Pancreas (tissue), 10 donors: ENCODE measurements around the gene YWHAE. TPM values are rescaled to one million over a fixed set of nuclear protein-coding genes. Genes with fewer than 3 reads are reported as not detected.
A peak's percentile ranks its signal among the peaks of the same experiment; 100 is the strongest.

ENCODE experiments used
- ATAC-seq, 4 donors: fragments of 200-7000 bp; cut with Tn5 transposase; one replicate each; pipeline versions ENCODE4 v1.8.0 to v1.9.1; 2020; ENCODE audit warnings: mild to moderate bottlenecking in 4 of 4, moderate library complexity in 4 of 4
- DNase-seq, 6 donors: peaks; one replicate each; pipeline ENCODE4 v3.0.0-alpha.2; 2020
- FAIRE-seq: peaks from 2 replicates; lab custom pipeline; 2012; peaks lifted over from hg19 to GRCh38; lab: Jason Lieb, UNC
- H3K27ac ChIP-seq, 4 donors: fragments of 200-600 bp; sonication (generic); 1 replicate in 3 of 4; 2 replicates in 1 of 4; pipeline versions ENCODE4 v1.5.0 to v1.8.0; 2020
- H3K27me3 ChIP-seq, 4 donors: fragments of 200-600 bp; one replicate each; pipeline ENCODE4 v1.8.0; 2021
- H3K36me3 ChIP-seq, 3 donors: fragments of 200-600 bp; sonication (generic) in 1 of 3; one replicate each; pipeline versions ENCODE4 v1.5.0 to v1.8.0; 2020 to 2021
- H3K4me1 ChIP-seq, 3 donors: fragments of 200-600 bp; one replicate each; pipeline ENCODE4 v1.8.0; 2021
- H3K4me3 ChIP-seq, 4 donors: fragments of 200-600 bp; sonication (generic) in 2 of 4; one replicate each; pipeline versions ENCODE4 v1.5.0 to v1.8.0; 2020 to 2021
- H3K9me3 ChIP-seq, 4 donors: fragments of 200-600 bp; one replicate each; pipeline ENCODE4 v1.8.0; 2021
- CTCF ChIP-seq, 4 donors: fragments of 200-600 bp; sonication (generic) in 3 of 4; IDR thresholded peaks; one replicate each; pipeline versions ENCODE4 v1.5.0 to v1.8.0; 2021; ENCODE audit warnings: antibody characterized with exemption in 4 of 4
- WGBS, 2 donors: extraction: QIAGEN DNeasy Blood & Tissue Kit; methylation state at CpG; one replicate each; pipeline ENCODE4 v1.1.7; 2013; 5-methylcytosine and 5-hydroxymethylcytosine counted together
- intact Hi-C, 3 donors: fragments of 100-400 bp; cut with DNase I; formaldehyde crosslinking; loops; one replicate each; pipeline versions ENCODE4 v1.11.1 to v1.14.2; 2022
- polyA plus RNA-seq, 2 donors: library from polyadenylated mRNA; stranded (reverse); fragments of 200-250 nt; gene quantifications; one replicate each; pipeline ENCODE4 v1.2.3, GENCODE V29; 2013
- total RNA-seq, 6 donors: library from RNA; stranded (reverse); fragmentation: NEBNext Ultra II Directional in 4 of 6; extraction: Animal tissue kit (Norgen Biotek cat#: 25700) in 4 of 6; gene quantifications; one replicate each; pipeline versions ENCODE4 v1.2.1 to v1.2.4, GENCODE V29; 2021 to 2023
- donor health status: healthy with polysubstance abuse.
- donor health status: DM: no; HTN: no; CAD: no; lungs with moderate emphysema.
- donor health status: DM: no; HTN: no; CAD: no.
- donor health status: control.
- donor health status: control.
- donor health status: Bipolar disorder and iron deficiency.
- donor health status: DM: yes; HTN: yes; CAD: no.
- donor health status: DM: no; HTN: no; CAD: no.
- donor health status: DM: no; HTN: no; CAD: no.
- donor health status: DM: yes; HTN: yes; CAD: no.

The YWHAE gene
- total and polyA plus RNA-seq, 8 donors = 131 to 236 (median 192) TPM

GRCh38 chr17:1344521-1344920 is 55.5 kb downstream of the YWHAE start:
- H3K9me3 ChIP-seq = no peaks in the 10 kb centered on the region
- no peak overlapping the region for H3K27ac ChIP-seq
- WGBS, 2 donors = 92 to 93% methylated on average over 7 of the region's 7 CpGs
- TF ChIP-seq CTCF (IDR thresholded peaks at IDR 0.05) = no peak
- H3K36me3 ChIP-seq = peaks cover 0 to 18% (median 7%) of the 10 kb centered on the region in 3 donors
- H3K4me3 ChIP-seq = no peak overlapping the region
- H3K27me3 ChIP-seq = no peaks in the 10 kb centered on the region
- H3K4me1 ChIP-seq = peaks cover 0 to 12% (median 4%) of the 10 kb centered on the region in 3 donors
- intact Hi-C loops = no loop called here
- no peak for FAIRE-seq
- DNase-seq = no peak
- no peak for ATAC-seq

- H3K27me3 ChIP-seq = no peaks in the 10 kb centered on the region
- no peak for ATAC-seq
- H3K9me3 ChIP-seq = no peaks in the 10 kb centered on the region
- WGBS, 2 donors = 88 to 93% methylated on average over 5 of the region's 5 CpGs
- TF ChIP-seq CTCF (IDR thresholded peaks at IDR 0.05) = no peak
- H3K4me1 ChIP-seq = peaks cover 0 to 11% (median 4%) of the 10 kb centered on the region in 3 donors
- peaks cover 0 to 13% (median 7%) of the 10 kb centered on the region in 3 donors for H3K36me3 ChIP-seq
- DNase-seq = no peak
- intact Hi-C loops = no loop called here
- H3K27ac ChIP-seq = no peak overlapping the region
- no peak for FAIRE-seq
- H3K4me3 ChIP-seq = no peak overlapping the region
Measured at GRCh38 chr17:1343554-1343953, 56.5 kb downstream of the YWHAE start.

- intact Hi-C loops = no loop called here
- peak in 2 of 6 donors; percentile 10 to 20 for DNase-seq
- ATAC-seq = no peak
- TF ChIP-seq CTCF (IDR thresholded peaks at IDR 0.05) = no peak
- Histone ChIP-seq H3K9me3 (no peaks in the 10 kb centered on the region), H3K27me3 (no peaks in the 10 kb centered on the region), H3K36me3 (peaks cover 0 to 13% (median 7%) of the 10 kb centered on the region in 3 donors), H3K4me3 (no peak overlapping the region), H3K27ac (no peak overlapping the region), H3K4me1 (no peaks in the 10 kb centered on the region)
- 94 to 95% methylated on average over 11 of the region's 11 CpGs for WGBS, 2 donors
- no peak for FAIRE-seq
Measured at GRCh38 chr17:1340371-1340770, 59.7 kb downstream of the YWHAE start.

- FAIRE-seq (no peak), DNase-seq (peak in 2 of 6 donors; percentile 10 to 13), ATAC-seq (peak in 1 of 4 donors; percentile 9)
- Histone ChIP-seq H3K36me3 (no peaks in the 10 kb centered on the region), H3K4me3 (no peak overlapping the region), H3K4me1 (no peaks in the 10 kb centered on the region), H3K27ac (no peak overlapping the region), H3K27me3 (no peaks in the 10 kb centered on the region), H3K9me3 (no peaks in the 10 kb centered on the region)
- TF ChIP-seq CTCF (IDR thresholded peaks at IDR 0.05) = no peak
- WGBS, 2 donors = 62 to 68% methylated on average over 8 of the region's 8 CpGs
- intact Hi-C loops = loop anchor here in 1 of 3 donors (5.0 kb wide), 1 partner anchor 74 kb away; no protein-coding TSS in a partner anchor
Measured at GRCh38 chr17:1331708-1332107, 68.3 kb downstream of the YWHAE start.

GRCh38 chr17:1329745-1330343 is 70.2 kb downstream of the YWHAE start:
- 61 to 73% methylated on average over 10 to 12 of the region's 12 CpGs for WGBS, 2 donors

More at GRCh38 chr17:1329745-1330343, 70.2 kb downstream of the YWHAE start:
- peak in 2 of 6 donors; percentile 24 to 40 for DNase-seq
- Histone ChIP-seq H3K4me1 (no peaks in the 10 kb centered on the region), H3K27ac (no peak overlapping the region), H3K27me3 (no peaks in the 10 kb centered on the region), H3K36me3 (no peaks in the 10 kb centered on the region), H3K9me3 (no peaks in the 10 kb centered on the region), H3K4me3 (no peak overlapping the region)
- no peak for FAIRE-seq
- intact Hi-C loops = loop anchor here in 1 of 3 donors (5.0 kb wide), 1 partner anchor 73 kb away; no protein-coding TSS in a partner anchor
- peak in 1 of 4 donors; percentile 41 for ATAC-seq
- TF ChIP-seq CTCF (IDR thresholded peaks at IDR 0.05) = no peak
